T-cell (primary cell): ENCODE measurements around the gene AHNAK2. TPM values are rescaled to one million over a fixed set of nuclear protein-coding genes. Genes with fewer than 3 reads are reported as not detected.

Source experiments
- ATAC-seq, 4 experiments: fragments of 200-7000 bp in 3 of 4; fragments of 150-1000 bp in 1 of 4; cut with Tn5 transposase; replicated peaks in 1 of 4; 1 replicate in 3 of 4; 2 replicates in 1 of 4; pipeline ENCODE4 v1.10.0; 2021; ENCODE audit warnings: moderate library complexity in 3 of 4, mild to moderate bottlenecking in 2 of 4, moderate number of reproducible peaks in 1 of 4
- CTCF ChIA-PET, 2 donors: fragments of 300-600 bp; sonication (Branson Sonifier 250); formaldehyde crosslinking; loops; one replicate each; lab custom pipeline; 2022; ENCODE audit warnings: antibody characterized with exemption in 2 of 2; lab: Charles Lee
- POLR2A ChIA-PET, 2 donors: fragments of 300-600 bp; sonication (Branson Sonifier 250); formaldehyde crosslinking; loops; one replicate each; lab custom pipeline; 2022; ENCODE audit warnings: antibody characterized with exemption in 2 of 2; lab: Charles Lee
- DNase-seq, 35 experiments: peaks; one replicate each; pipeline versions ENCODE4 v3.0.0 to v3.0.0-alpha.2; 2013 to 2023
- H3K27ac ChIP-seq: one replicate; pipeline ENCODE4 v1.5.1; 2013; ENCODE audit warnings: low read length
- H3K27me3 ChIP-seq, 2 experiments: replicated peaks in 1 of 2; 1 replicate in 1 of 2; 2 replicates in 1 of 2; pipeline versions ENCODE4 v1.6.1 to v1.7.0; 2013; ENCODE audit warnings: low read length in 1 of 2, mixed read lengths in 1 of 2; ENCODE audit not compliant: control insufficient read depth in 2 of 2, insufficient read depth in 2 of 2; ENCODE audit errors: extremely low read depth in 1 of 2
- H3K36me3 ChIP-seq, 2 donors: 1 replicate in 1 of 2; 2 replicates in 1 of 2; pipeline versions ENCODE4 v1.6.1 to v1.7.0; 2013; ENCODE audit warnings: low read length in 1 of 2; ENCODE audit not compliant: control insufficient read depth in 2 of 2, insufficient read depth in 1 of 2; ENCODE audit errors: extremely low read depth in 1 of 2
- H3K4me1 ChIP-seq, 2 experiments: 1 replicate in 1 of 2; 2 replicates in 1 of 2; pipeline versions ENCODE4 v1.6.1 to v1.7.0; 2013; ENCODE audit warnings: low read length in 2 of 2, mixed read lengths in 1 of 2; ENCODE audit not compliant: insufficient read depth in 2 of 2, control insufficient read depth in 1 of 2; ENCODE audit errors: extremely low read depth in 1 of 2
- H3K4me3 ChIP-seq, 2 donors: 1 replicate in 1 of 2; 2 replicates in 1 of 2; pipeline versions ENCODE4 v1.5.1 to v1.7.0; 2013; ENCODE audit warnings: mild to moderate bottlenecking in 2 of 2, low read length in 1 of 2, moderate library complexity in 1 of 2; ENCODE audit not compliant: control insufficient read depth in 1 of 2; ENCODE audit errors: extremely low read depth in 1 of 2
- H3K9me3 ChIP-seq: 2 replicates; pipeline ENCODE4 v1.7.0; 2013
- H3K27ac Mint-ChIP-seq, 2 donors: one replicate each; pipeline ENCODE4 v1.8.0; 2020 to 2021; ENCODE audit warnings: mild to moderate bottlenecking in 2 of 2, mixed read lengths in 2 of 2
- H3K27me3 Mint-ChIP-seq, 2 donors: one replicate each; pipeline ENCODE4 v1.8.0; 2021 to 2022; ENCODE audit warnings: mixed read lengths in 2 of 2
- H3K36me3 Mint-ChIP-seq: one replicate; pipeline ENCODE4 v1.8.0; 2021; ENCODE audit warnings: mixed read lengths
- H3K4me1 Mint-ChIP-seq, 3 donors: one replicate each; pipeline ENCODE4 v1.8.0; 2020 to 2022; ENCODE audit warnings: mixed read lengths in 3 of 3, mild to moderate bottlenecking in 1 of 3
- H3K4me3 Mint-ChIP-seq, 3 donors: one replicate each; pipeline ENCODE4 v1.8.0; 2020 to 2022; ENCODE audit warnings: mild to moderate bottlenecking in 3 of 3, mixed read lengths in 3 of 3, moderate library complexity in 3 of 3
- H3K9me3 Mint-ChIP-seq, 3 donors: one replicate each; pipeline ENCODE4 v1.8.0; 2020 to 2022; ENCODE audit warnings: mixed read lengths in 3 of 3
- WGBS: methylation state at CpG from one replicate; pipeline ENCODE4 v1.1.5; 2013; ENCODE audit warnings: missing lambda C conversion rate; ENCODE audit not compliant: insufficient coverage; 5-methylcytosine and 5-hydroxymethylcytosine counted together
- total RNA-seq, 35 experiments: library from RNA in 6 of 35; stranded (reverse) in 6 of 35; fragments of 120-200 nt in 1 of 35; gene quantifications; one replicate each; pipeline versions ENCODE4 v1.2.1 to v1.2.4 and lab custom pipeline; 2013 to 2026

The AHNAK2 gene
- total RNA-seq, 5 donors from 2014 or later (not counting 1 experiment from before 2014, with no cell fraction given) = 0.20 to 0.38 (median 0.22) TPM; not detected in 2

- CTCF ChIA-PET = no interaction called here
- no peak overlapping the region for H3K27ac Mint-ChIP-seq
- DNase-seq (no peak), ATAC-seq (no peak)
- H3K4me1 Mint-ChIP-seq = peaks cover 0 to 4% (median 0%) of the 10 kb centered on the region in 3 donors
- H3K27ac ChIP-seq = no peak overlapping the region
- H3K4me1 ChIP-seq = peaks cover 0 to 13% of the 10 kb centered on the region in 2 experiments
- POLR2A ChIA-PET = no interaction called here
- no peak overlapping the region for H3K4me3 ChIP-seq
- H3K27me3 ChIP-seq = peaks cover 0 to 63% of the 10 kb centered on the region in 2 experiments
- no peaks in the 10 kb centered on the region for H3K9me3 Mint-ChIP-seq
- no peaks in the 10 kb centered on the region for H3K9me3 ChIP-seq
- WGBS = 84% methylated on average over 14 of the region's 15 CpGs
- H3K36me3 ChIP-seq = no peaks in the 10 kb centered on the region
- H3K36me3 Mint-ChIP-seq = no peaks in the 10 kb centered on the region
- peaks cover 0 to 9% of the 10 kb centered on the region in 2 donors for H3K27me3 Mint-ChIP-seq
- H3K4me3 Mint-ChIP-seq = no peak overlapping the region
Measured at GRCh38 chr14:104929268-104930230, 48.6 kb downstream of the AHNAK2 start.

DNA sequence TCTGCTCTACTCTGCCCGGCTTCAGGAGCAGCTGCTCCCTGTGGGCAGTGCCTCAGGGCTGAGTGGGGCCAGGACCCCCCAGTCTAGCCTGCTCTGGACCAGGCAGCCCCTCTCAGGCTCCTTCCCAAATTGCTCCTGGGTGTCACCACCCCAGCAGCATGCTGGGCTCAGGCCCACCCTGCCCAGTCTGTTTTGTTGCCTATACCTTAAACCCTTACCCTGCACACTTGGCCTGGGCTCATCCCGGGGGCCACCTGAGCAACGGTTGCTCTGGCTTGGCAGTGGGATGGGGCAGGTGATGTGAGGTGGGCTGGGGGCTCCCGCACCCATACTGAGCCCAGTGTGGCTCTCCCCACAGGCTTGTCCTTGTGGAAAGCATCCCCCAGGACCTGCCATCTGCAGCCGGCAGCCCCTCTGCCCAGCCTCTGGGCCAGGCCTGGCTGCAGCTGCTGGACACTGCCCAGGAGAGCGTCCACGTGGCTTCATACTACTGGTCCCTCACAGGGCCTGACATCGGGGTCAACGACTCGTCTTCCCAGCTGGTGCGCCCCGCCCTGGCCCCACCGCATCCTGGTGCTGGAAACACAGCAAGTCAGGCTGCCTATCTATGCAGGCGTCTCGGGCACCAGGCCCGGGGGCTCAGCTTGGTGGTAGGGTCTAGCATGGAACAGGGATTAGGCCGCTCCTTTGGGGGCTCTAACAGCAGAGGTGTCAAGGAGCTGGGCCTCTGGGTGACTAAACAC, 49.6 kb downstream of the AHNAK2 start:
- Histone ChIP-seq H3K4me3 (no peak overlapping the region), H3K9me3 (no peaks in the 10 kb centered on the region), H3K36me3 (no peaks in the 10 kb centered on the region), H3K27me3 (peaks cover 0 to 65% of the 10 kb centered on the region in 2 experiments), H3K4me1 (peaks cover 0 to 8% of the 10 kb centered on the region in 2 experiments), H3K27ac (no peak overlapping the region)
- ChIA-PET CTCF (no interaction called here), POLR2A (no interaction called here)
- no peaks in the 10 kb centered on the region for H3K9me3 Mint-ChIP-seq
- H3K4me1 Mint-ChIP-seq = no peaks in the 10 kb centered on the region
- WGBS = 81% methylated on average over 14 of the region's 17 CpGs
- DNase-seq = no peak
- peaks cover 0 to 7% of the 10 kb centered on the region in 2 donors for H3K27me3 Mint-ChIP-seq
- H3K4me3 Mint-ChIP-seq = no peak overlapping the region
- no peaks in the 10 kb centered on the region for H3K36me3 Mint-ChIP-seq
- no peak overlapping the region for H3K27ac Mint-ChIP-seq
- ATAC-seq = no peak

- Histone ChIP-seq H3K4me3 (no peak overlapping the region), H3K27ac (no peak overlapping the region), H3K27me3 (peaks cover 0 to 67% of the 10 kb centered on the region in 2 experiments), H3K9me3 (no peaks in the 10 kb centered on the region), H3K4me1 (peaks cover 0 to 5% of the 10 kb centered on the region in 2 experiments), H3K36me3 (no peaks in the 10 kb centered on the region)
- Mint-ChIP-seq H3K27me3 (peaks cover 0 to 7% of the 10 kb centered on the region in 2 donors), H3K4me1 (no peaks in the 10 kb centered on the region), H3K27ac (no peak overlapping the region), H3K4me3 (no peak overlapping the region), H3K9me3 (no peaks in the 10 kb centered on the region), H3K36me3 (no peaks in the 10 kb centered on the region)
- DNase-seq = no peak
- 71% methylated on average over 5 of the region's 8 CpGs for WGBS
- ChIA-PET POLR2A (no interaction called here), CTCF (no interaction called here)
- ATAC-seq = no peak
Measured at GRCh38 chr14:104927901-104928300, 50.3 kb downstream of the AHNAK2 start.

DNA sequence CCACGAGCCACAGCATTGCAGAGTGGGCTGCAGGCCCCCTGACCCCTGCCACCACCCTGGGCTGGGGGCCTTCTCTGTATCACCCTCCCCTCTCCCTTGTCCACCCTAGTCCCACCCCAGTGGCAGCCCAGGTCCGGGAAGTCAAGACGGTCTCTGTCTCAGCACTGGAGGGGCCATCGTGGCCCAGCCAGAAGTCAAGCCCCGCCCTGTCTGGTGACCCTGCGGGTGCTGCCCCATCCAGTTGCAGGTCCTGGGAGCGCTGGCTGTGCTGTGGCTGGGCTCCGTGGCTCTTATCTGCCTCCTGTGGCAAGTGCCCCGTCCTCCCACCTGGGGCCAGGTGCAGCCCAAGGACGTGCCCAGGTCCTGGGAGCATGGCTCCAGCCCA, 50.8 kb downstream of the AHNAK2 start:
- Mint-ChIP-seq H3K4me1 (no peaks in the 10 kb centered on the region), H3K36me3 (no peaks in the 10 kb centered on the region), H3K9me3 (no peaks in the 10 kb centered on the region), H3K27ac (no peak overlapping the region), H3K27me3 (peaks cover 0 to 7% of the 10 kb centered on the region in 2 donors), H3K4me3 (no peak overlapping the region)
- Histone ChIP-seq H3K4me1 (peaks cover 0 to under 1% of the 10 kb centered on the region in 2 experiments), H3K27ac (no peak overlapping the region), H3K27me3 (peaks cover 0 to 65% of the 10 kb centered on the region in 2 experiments), H3K4me3 (no peak overlapping the region), H3K36me3 (no peaks in the 10 kb centered on the region), H3K9me3 (no peaks in the 10 kb centered on the region)
- ChIA-PET POLR2A (no interaction called here), CTCF (no interaction called here)
- DNase-seq (no peak), ATAC-seq (no peak)
- WGBS = 76% methylated on average over 10 of the region's 10 CpGs

DNA sequence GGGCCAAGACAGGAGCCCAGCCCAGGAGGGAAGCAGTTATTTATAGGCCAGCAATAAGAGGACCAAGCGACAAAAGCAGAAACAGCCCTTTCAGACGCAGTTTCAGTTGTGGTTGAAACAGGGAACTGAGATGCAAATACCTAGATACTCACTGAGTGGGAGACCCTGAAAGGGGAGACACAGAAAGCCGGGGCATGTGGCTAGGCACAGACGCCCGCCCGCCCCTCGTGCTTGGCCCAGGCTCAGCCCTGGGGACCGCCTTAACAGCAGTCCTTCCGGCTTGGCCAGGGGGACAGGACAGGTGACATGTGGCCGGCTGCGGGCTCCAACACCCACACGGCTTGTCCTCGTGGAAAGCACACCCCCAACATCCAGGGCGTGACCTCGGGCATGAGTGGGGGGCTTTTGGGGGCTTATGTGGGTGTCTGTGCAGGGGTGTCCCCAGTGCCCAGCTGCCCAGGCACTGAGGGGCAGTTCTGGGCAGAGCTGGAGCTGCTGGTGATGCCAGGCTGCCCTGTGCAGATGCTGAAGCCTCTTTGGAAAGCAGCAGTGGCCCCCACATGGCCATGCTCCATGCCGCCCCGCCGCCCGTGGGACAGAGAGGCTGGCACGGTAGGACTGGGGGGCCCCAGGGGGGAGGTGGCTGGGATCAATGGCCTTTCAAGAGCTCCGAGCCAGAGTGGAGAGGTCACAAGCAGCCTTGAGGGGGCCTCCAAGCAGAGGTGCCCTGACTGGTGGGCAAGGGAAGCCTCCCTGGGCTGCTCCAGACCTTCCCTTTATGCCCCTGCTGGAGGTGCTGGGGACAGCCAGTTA, 51.3 kb downstream of the AHNAK2 start:
- H3K4me1 ChIP-seq = no peaks in the 10 kb centered on the region
- H3K27me3 ChIP-seq = peaks cover 0 to 62% of the 10 kb centered on the region in 2 experiments

More for the DNA sequence above, 51.3 kb downstream of the AHNAK2 start:
- Mint-ChIP-seq H3K36me3 (no peaks in the 10 kb centered on the region), H3K4me1 (no peaks in the 10 kb centered on the region), H3K4me3 (no peak overlapping the region), H3K27ac (no peak overlapping the region), H3K9me3 (no peaks in the 10 kb centered on the region), H3K27me3 (peaks cover 0 to 7% of the 10 kb centered on the region in 2 donors)
- no peaks in the 10 kb centered on the region for H3K36me3 ChIP-seq
- peak in 1 of 35 experiments; percentile 18 for DNase-seq
- H3K27ac ChIP-seq = no peak overlapping the region
- 37% methylated on average over 13 of the region's 21 CpGs for WGBS
- ChIA-PET POLR2A (no interaction called here), CTCF (no interaction called here)
- ATAC-seq = no peak
- no peaks in the 10 kb centered on the region for H3K9me3 ChIP-seq
- H3K4me3 ChIP-seq = no peak overlapping the region
